SIG-M5 treated with dmso at 0.1 percent for 504 hours (cell line): ENCODE results near the gene GSTM2.

Experiments
- DNase-seq: peaks from one replicate; lab custom pipeline; 2025; ENCODE audit not compliant: unreplicated experiment; lab: John Stamatoyannopoulos, UW

The GSTM2 gene

DNA sequence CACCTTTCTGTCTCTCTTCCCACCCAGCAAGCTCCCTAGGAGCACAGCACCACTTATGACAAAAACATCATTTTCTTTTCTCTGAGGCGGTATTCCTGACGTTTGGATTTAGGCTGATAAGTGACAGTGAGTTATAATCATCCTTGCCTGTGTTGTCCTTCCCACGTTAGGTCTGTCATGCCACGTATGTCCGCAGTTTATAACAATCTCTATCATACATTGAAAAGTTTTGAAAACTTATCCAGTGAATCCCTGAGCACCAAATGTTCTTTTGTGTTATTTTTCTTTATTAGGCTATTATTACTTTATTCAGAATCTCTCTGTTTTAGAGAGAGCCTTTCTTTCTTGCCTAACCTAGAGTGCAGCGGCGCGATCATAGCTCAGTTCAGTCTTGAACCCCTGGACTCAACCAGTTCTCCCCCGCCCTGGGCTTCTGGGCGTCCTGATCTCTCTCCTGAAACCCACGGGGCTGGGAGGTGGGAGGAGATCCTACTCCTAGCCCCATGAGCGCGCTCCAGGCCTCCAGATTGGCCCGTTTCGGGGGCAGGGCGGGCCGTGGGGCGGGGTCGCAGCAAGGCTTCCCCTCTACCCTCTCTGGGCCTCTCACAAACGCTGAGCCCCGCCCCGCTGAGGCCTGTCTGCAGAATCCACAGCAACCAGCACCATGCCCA is at the start of gene GSTM2:
Gene GSTM2 (plus strand): TSS at position 606 of the 671 bp plus-strand sequence. CDS start 59 bp downstream, at position 665.
- peak; percentile 72 for DNase-seq

DNA sequence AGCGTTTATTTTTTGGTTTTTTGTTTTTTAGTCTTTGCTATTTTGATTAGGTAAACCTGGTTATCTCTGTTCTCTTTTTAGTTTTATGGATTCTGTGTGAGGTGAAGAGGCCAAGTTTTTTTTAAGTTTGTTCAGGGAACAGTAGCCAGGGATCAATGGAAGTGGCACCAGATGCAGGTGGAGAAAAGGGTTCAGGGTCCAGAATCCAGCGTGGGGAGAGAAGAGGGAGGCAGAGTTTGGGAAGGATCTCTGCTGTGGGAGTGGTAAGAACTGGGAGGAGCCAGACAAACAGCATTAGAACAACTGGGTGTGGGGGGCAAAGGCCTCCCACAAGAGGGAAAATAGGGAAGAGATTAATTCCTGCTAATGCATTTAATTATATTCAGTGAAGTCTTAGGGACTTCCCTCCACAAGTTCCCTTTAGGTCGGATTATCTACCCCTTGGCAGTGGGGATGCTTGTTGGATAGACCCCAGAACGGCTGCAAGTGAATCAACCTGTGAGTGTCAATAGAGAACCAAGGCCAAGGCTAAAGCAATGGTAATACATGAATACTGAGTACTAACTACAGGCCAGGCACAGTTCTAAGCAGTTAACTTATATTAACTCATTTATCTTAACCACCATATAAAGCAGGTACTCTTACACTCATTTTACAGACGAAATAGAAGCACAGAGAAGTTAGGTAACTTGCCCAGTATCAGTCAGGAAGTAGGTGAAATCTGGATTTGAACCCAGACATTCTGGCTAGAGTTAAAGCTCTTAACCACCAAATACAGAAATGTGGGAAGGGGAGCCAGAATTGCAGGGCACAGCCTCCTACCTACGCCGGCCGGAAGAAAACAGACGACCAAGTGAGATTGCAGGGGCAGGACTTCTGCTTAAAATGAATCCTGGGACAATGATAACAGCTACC is 48.9 kb upstream of the GSTM2 start:
- DNase-seq, result no peak

DNA sequence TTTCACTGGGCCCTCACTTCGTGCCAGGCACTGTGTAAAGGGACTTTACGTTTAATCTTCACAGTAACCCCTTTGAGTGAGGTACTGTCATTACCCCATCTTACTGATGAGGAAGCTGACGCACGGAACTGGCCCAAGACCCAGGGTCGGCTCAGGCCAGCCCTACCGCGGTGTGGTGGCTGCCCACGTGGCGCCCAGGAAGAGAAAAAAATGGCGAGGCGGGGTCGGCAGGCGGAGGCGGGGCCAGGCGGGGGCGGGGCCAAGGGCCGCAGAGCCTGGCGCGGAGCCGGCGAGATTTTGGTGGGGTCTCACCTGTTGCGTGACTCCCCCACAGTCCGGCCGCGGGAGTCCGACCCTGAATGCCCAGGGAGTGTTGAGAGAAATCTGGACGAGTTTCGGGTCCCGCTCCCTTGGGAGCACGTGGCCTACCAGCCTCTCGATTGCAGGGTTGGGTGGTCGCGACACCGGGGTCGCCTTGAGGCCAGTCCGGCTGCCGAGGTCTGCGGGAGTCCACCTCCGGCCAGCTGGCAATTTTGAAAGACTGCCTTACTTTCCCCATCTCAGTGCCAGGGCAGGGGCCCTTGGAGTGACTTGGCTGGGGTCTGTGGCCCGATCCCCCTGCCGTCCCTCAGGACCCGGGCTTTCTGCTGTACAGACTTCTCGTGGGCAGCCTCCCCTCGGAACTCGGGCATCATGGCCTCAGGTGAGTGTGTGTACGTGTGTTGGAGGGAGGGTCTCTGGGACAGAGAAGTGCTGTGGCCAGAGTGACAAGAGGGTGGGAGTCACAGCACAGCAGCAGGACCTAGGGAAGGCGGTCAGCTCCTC is 48.1 kb upstream of the GSTM2 start, which contains the start of the genes AMPD2 and GNAT2:
Gene AMPD2 (plus strand): TSS at position 262 of the 825 bp plus-strand sequence. CDS start 1,339 bp downstream, outside the sequence.
Gene GNAT2 (minus strand): TSS at position 41 of the 825 bp plus-strand sequence. CDS start 6,746 bp downstream, outside the sequence.
- DNase-seq, result peak; percentile 68

DNA sequence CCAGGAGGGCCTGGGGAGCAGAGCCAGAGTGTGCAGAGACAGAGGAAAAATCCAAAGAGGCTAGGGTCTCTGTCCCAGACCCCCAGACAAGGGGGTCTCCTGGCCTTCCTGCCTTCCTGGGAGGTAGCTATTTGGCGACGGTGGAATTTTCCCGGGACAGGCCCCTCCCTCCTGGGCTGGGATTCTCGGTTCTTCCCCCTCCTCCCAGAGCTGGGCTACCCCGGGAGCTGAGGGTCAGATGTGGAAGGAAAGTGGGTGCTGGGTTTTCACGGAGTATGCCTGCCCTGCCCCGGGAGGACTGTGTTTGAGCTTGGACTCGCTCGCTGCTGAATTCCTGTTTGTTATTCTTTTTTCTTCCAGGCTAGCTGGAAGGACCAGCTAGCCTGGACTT is 47.5 kb upstream of the GSTM2 start:
- DNase-seq, result peak; percentile 51

DNA sequence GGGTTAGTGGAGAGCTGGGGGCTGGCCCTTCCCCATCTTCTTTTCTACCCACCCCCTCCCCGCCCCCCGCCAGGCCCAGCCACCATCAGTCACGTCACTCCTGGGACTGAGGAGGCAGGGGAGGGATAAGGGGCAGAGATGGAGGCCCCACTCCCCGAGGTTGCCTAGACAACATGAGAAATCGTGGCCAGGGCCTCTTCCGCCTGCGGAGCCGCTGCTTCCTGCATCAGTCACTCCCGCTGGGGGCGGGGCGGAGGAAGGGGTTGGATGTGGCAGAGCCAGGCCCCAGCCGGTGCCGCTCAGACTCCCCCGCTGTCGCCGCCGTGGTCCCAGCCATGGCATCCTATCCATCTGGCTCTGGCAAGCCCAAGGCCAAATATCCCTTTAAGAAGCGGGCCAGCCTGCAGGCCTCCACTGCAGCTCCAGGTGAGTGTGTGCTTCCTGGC is 47.0 kb upstream of the GSTM2 start:
- peak; percentile 92 for DNase-seq

DNA sequence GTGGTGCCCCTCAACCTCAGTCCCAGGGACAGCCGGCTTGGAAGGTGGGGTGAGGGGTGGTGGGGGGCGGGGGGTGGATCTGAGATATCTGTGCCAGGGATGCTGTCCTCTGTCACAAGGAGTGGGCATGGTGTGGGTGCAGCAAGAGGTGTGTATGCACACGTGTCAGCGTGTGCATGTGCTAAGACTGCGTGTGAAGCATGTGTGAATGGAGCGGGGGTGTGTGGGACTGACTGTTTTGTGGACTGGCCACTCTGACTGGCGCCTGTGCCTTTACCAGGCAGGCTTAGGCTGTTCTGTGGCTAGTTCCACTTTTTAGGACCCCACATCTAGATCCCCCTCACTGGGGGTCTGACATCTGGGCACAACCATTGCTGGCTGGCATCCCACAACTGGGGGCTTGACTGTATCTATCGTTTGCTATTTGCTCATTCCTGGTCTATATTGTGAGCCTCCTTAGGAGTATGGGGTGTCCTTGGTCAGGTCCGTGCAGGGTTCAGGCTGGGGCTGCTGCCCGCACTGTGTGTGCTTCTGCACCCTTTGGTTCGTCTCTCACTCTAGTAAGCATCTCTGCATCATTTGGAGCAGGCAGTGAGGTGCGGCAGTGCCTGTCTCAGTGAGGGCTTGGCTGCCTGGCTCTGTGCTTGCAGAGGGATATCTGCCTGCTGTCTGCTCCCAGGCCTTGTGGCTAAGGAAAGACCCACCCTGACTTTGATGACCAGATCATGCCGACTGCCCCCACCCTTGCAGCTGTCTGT is 46.3 kb upstream of the GSTM2 start:
- no peak for DNase-seq

DNA sequence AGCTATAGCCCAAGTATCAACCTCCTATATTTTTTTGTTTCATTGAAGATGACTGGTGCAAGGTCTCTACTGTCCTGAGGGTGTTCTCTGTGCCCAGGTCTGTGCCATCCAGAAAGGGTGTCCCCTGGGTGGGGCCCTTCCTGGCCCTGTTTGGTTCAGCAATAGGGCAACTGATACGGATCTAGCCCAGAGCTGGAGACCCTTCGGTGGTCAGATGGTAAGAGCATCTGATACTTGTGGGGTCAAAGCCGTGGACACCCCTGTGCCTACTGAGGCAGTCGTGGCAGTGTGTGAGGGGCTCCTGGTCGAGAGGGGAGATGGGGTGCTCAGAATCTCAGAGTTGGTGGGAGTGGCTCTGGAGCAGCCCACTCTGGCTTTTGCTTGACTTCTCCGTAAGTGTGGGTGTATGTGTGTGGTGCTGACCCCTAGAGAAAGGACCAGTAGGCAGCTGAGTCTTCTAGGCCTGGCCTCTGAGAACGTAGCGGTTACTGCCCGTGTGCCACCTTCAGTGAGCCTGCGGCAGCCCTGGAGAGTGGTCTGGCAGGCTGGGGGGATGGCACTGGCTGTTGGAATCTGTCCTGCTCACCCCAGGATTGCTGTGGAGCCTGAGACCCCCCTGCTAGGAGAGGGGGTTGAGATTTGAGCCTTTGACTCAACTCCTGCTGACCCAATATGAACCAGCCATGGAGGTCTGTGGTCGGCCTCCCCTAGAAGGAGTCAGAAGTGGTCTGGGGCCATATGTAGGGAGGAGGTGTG is 45.5 kb upstream of the GSTM2 start:
- DNase-seq, result no peak

DNA sequence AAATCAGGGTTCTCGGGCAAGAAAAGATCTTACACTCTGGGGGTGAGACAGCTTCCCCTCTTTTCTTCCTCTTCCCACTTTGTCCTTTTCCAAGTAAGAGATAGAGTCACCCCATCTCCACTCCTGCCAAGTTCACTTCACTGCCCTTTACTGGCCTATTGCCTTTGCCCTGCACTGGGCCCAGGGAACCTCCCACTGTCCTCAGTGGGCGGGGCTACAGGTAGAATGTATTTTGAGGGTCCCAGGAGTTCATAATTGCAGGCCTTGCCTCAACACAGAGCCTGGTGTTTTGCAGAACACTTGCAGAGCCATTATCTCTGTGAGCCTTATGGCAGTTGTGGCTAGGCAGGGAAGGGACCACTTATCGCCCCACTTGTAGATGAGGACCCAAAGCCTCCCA is 45.0 kb upstream of the GSTM2 start:
- DNase-seq, result no peak

DNA sequence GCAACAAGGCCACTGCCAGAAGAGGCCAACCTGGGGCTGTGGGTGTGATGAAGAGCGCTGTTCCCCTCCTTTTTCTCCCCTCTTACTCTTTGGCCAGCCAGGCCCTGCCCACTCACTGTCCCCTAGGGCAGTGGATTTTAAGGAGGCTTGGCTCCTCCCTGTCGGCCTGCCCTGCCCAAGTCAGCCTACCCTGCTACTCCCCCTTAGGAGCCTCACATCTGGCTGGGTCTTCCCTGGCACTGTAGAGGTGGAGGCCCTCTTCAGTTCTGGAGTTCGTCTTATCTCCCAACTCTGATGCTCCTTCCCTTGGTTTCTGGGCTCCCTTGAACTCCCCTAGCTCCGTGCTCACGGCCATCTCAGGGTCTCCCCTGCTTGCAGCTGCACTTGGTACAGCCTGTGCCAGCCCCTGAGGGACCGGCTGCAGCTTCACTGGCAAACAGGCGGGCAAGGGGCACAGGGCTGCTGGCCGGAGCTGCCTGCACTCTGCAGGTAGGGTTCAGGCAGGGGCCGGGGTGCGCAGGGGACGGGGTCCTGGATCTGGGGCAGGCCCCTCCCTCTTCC is 44.2 kb upstream of the GSTM2 start:
- no peak for DNase-seq

DNA sequence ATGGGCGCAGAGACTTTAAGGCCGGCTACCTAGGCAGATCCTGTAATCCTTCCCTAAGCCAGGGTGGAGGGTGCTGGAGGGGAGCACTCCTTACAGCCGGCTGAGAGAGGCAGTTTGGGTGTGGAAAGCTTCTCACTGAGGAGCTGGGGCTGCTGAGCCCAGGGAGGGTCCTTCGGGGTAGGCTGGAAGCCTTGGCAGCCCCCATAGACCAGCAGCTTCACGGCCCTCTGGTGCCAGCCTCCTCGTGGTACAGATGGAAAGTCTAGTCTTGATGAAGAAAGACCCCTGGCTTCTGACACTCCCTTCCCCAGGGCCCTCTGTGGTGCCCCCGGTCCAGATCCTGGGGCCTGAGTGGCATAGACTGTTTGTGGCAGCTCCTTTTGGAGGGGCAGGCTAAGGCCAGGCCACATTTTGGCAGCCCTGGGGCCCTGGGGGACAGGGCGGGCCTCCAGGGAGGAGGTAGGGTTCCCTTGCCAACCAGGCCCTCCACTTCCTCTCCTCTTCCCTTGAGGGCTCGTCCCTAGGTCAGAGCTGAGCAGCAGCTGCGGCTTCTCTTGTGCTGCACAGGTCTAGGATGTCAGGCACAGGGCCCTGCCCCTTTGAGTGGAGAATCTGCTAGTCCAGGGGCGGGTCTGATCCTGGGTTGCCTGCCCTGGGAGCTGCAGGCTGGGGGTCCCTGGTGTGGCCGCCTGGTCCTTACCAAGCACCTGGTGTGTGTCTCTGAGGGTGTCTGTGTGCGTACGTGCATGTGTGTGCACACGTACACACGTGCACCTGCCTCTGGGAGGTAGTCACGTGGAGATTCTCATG is 43.5 kb upstream of the GSTM2 start:
- DNase-seq, result no peak

DNA sequence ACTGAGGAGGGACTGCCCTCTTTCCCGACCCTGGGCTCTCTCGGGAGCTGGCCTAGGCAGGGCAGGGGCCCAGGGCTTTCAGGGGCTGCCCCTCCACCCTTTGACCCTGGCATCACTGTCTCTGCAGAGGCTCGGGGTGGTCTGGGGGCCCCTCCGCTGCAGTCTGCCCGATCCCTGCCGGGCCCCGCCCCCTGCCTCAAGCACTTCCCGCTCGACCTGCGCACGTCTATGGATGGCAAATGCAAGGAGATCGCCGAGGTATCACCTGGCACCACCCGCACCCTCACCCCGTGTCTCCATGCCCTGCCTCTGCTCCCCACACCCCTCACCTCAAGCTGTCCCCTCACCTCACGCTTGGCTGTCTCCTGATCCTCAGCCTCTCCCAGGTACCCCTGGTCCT is 42.7 kb upstream of the GSTM2 start:
- DNase-seq, result no peak

DNA sequence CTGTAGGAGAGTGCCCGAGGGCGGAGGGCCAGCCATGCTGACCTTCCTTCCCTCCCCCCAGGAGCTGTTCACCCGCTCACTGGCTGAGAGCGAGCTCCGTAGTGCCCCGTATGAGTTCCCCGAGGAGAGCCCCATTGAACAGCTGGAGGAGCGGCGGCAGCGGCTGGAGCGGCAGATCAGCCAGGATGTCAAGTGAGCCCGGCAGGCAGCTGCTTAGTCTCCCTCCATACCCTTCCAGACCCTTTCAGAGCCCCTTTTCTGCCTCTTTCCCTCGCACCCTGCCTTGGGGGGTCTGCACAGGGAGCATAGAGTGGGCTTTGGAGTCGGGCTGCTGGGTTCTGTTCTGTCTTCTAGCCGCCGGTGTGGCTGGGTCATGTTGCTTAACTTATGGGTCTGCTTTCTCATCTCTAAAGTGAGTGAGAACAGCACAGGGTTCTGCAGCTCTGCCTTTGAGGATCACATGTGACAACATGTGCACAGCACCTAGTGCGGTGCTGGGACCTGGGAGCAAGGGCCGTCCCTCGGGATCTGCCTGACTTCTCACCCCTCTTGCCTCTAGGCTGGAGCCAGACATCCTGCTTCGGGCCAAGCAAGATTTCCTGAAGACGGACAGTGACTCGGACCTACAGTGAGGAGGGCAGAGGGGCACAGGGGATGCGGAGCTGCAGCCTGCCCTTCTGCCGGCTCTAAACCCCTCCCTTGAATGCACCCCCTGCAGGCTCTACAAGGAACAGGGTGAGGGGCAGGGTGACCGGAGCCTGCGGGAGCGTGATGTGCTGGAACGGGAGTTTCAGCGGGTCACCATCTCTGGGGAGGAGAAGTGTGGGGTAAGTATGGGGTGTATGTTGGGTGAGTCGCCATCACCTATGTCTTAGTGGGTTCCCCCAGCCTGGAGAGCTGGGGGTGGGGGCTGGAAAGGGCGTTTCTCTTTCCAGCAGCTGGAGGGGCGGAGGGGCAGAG is 42.0 kb upstream of the GSTM2 start:
- DNase-seq, result no peak

DNA sequence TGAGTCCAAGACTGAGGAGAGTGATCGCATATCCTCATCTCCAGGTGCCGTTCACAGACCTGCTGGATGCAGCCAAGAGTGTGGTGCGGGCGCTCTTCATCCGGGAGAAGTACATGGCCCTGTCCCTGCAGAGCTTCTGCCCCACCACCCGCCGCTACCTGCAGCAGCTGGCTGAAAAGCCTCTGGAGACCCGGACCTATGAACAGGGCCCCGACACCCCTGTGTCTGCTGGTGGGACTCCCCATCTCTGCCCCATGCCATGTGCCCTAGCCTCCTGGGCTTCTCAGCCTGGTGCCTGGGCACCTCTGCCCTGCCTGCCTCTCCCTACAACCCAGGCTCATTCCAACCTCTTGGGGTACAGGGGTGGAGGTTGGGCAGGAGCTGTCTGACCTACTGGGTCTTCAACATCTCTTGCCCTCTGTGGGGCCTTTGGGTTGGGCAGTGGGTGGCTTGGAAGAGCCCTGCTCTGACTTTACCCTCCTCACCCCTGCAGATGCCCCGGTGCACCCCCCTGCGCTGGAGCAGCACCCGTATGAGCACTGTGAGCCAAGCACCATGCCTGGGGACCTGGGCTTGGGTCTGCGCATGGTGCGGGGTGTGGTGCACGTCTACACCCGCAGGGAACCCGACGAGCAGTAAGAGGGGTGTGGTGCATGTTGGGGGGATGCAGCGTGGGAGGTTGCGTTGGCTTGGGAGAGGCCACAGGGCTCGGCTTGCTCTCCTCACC is 41.0 kb upstream of the GSTM2 start:
- no peak for DNase-seq

DNA sequence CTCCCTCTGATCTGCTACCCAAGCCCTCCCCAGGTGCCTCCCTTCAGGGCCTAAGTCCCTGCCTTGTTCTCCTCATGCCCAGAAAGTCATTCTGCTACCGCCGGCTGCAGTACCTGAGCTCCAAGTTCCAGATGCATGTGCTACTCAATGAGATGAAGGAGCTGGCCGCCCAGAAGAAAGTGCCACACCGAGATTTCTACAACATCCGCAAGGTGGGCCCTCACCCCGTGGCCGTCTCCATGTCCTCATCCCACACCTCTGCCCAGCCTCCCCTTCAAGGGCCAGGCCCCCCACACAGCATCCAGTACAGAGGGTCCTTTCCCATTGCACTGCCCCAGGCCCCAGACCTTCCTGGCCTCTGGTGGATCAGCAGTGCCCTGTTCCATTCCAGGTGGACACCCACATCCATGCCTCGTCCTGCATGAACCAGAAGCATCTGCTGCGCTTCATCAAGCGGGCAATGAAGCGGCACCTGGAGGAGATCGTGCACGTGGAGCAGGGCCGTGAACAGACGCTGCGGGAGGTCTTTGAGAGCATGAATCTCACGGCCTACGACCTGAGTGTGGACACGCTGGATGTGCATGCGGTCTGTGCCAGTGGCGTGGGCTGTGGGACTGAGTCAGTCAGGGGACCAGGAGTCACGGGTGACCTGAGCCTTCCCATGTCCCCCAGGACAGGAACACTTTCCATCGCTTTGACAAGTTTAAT is 40.0 kb upstream of the GSTM2 start:
- no peak for DNase-seq

DNA sequence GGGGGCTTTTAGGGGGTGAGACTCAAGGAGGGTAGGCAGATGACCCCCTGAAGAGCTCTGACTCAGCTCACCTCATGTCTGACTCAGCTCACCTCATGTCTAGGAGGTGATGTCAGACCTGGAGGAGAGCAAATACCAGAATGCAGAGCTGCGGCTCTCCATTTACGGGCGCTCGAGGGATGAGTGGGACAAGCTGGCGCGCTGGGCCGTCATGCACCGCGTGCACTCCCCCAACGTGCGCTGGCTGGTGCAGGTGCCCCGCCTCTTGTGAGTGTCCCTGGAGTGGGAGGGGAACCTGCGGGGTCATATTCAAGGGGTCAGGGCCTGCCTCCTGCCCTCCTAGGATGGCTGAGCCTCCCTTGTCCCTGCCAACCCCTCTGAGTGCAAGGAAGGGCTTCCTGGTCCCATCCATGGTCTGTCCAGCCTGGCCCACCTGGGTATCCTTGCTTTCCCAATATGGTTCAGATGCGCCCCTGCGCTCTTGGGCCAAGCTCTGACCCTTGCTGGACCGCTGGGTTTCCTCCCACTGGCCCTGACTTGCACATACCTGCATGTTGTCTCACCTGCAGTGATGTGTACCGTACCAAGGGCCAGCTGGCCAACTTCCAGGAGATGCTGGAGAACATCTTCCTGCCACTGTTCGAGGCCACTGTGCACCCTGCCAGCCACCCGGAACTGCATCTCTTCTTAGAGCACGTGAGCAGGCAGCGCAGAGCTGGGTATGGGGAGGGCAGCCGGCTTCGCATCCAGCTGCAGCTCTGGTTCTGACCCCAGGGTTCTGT is 39.1 kb upstream of the GSTM2 start:
- DNase-seq, result no peak
